GM19240 (cell line): ENCODE results near the gene GCA.

ENCODE experiments used
- DNase-seq: peaks from one replicate; pipeline ENCODE4 v3.0.0; 2011; ENCODE audit warnings: low spot score; ENCODE audit not compliant: insufficient read length

The GCA gene

GRCh38 chr2:162327806-162328205 lies 16.1 kb upstream of the GCA start:
- no peak for DNase-seq

GRCh38 chr2:162328424-162329157 lies 15.3 kb upstream of the GCA start:
- no peak for DNase-seq

GRCh38 chr2:162330881-162331280 lies 13.1 kb upstream of the GCA start:
- DNase-seq = no peak

- DNase-seq = no peak
Observed at GRCh38 chr2:162333968-162334367, 10.0 kb upstream of the GCA start.

- DNase-seq = no peak
Observed at GRCh38 chr2:162337868-162338267, 6.1 kb upstream of the GCA start.

- no peak for DNase-seq
Observed at GRCh38 chr2:162340822-162341221, 3.1 kb upstream of the GCA start.

GRCh38 chr2:162342321-162342720 lies 1.6 kb upstream of the GCA start:
- DNase-seq = no peak

GRCh38 chr2:162342841-162343240 lies 1.1 kb upstream of the GCA start:
- DNase-seq = no peak

GRCh38 chr2:162343492-162343823 lies 474 bp upstream of the GCA start:
- no peak for DNase-seq

- DNase-seq = no peak
Observed at GRCh38 chr2:162344617-162344950, 652 bp downstream of the GCA start.

GRCh38 chr2:162365392-162365791 lies 21.5 kb downstream of the GCA start:
- no peak for DNase-seq

GRCh38 chr2:162368494-162368893 lies 24.6 kb downstream of the GCA start:
- no peak for DNase-seq

GRCh38 chr2:162369551-162369950 lies 25.6 kb downstream of the GCA start:
- DNase-seq = no peak

- no peak for DNase-seq
Observed at GRCh38 chr2:162370931-162371330, 27.0 kb downstream of the GCA start.

GRCh38 chr2:162372818-162373217 lies 28.9 kb downstream of the GCA start:
- no peak for DNase-seq

- no peak for DNase-seq
Observed at GRCh38 chr2:162379719-162380580, 36.0 kb downstream of the GCA start.

GRCh38 chr2:162381851-162382250 lies 37.9 kb downstream of the GCA start:
- no peak for DNase-seq

GRCh38 chr2:162382278-162382677 lies 38.3 kb downstream of the GCA start:
- DNase-seq = no peak

GRCh38 chr2:162385536-162385935 lies 41.6 kb downstream of the GCA start:
- DNase-seq = no peak

GRCh38 chr2:162390801-162391200 lies 46.9 kb downstream of the GCA start:
- DNase-seq = no peak

GRCh38 chr2:162400336-162400735 lies 56.4 kb downstream of the GCA start:
- no peak for DNase-seq

GRCh38 chr2:162401871-162402270 lies 57.9 kb downstream of the GCA start:
- DNase-seq = no peak

GRCh38 chr2:162403884-162404283 lies 60.0 kb downstream of the GCA start:
- DNase-seq = no peak
